GF-D8 (cell line): ENCODE measurements around the gene WWOX.
A peak's percentile ranks its signal among the peaks of the same experiment; 100 is the strongest.
"Not testable (repeated sequence)": the region's sequence is repeated elsewhere in the genome, so short reads cannot be mapped to it uniquely, and the experiment has no call there.

Source experiments
- DNase-seq: peaks from one replicate; lab custom pipeline; 2025; lab: John Stamatoyannopoulos, UW

Gene WWOX

GRCh38 chr16:78099271-78100111 is at the start of gene WWOX:
Gene WWOX (plus strand): TSS chr16:78099654.
- peak; percentile 96 for DNase-seq

GRCh38 chr16:78050734-78051400 is 48.6 kb upstream of the WWOX start:
- DNase-seq, result no peak

DNA sequence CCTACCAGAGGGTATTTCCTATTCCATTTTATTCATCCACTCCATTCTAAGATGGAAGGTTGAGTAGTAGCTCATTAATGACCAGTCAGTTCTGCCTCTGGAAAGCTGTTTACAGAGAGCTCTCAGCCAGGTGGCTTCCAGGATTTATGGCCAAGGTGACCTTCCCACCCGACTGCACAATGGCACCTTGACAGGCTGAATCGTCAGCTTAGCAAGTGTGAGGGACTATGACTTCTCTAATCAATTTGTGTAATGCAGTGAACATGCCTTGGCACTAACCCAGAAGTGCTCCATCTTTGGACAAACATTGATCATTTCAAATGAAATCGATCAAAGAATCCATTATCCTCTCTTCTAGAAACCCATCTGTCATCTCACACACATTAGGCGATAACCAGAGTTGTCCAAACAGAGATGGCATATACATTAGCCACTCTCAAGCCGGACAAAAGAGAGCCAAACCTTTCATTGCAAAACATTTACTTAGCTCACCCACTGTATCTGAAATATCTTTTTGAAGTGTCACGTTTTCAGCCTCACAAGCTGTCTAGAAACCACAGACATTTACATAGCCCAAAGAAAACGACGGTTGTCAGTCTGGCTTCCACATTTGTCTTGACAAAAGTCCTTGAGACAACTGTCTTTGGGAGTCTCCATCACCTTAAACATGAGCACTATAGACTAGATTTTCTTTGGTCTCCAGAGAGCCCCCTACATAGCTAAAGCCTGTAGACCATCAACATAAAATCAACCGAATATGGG is 41.5 kb upstream of the WWOX start:
- no peak for DNase-seq

DNA sequence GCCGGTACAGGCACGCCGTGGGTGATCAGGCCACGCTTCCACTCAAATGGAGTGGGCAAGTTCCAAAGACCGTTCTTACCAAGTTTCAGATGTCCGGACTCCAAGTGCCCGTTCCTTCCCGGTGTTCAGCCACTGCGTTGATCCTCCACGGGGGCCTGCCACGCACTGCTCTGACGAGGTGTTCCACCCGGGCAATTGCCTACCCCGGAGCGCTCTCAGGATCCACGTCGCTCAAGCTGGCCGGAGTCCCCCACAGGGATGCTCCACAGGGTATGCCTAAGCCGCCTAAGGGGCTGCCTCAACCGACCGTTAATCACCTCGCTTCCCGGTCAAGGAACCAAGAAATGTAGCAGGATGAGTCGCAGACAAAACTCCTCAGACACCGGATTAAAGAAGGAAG is 39.6 kb upstream of the WWOX start:
- not testable (repeated sequence) for DNase-seq

GRCh38 chr16:78060295-78060694 is 39.2 kb upstream of the WWOX start:
- DNase-seq, result no peak

DNA sequence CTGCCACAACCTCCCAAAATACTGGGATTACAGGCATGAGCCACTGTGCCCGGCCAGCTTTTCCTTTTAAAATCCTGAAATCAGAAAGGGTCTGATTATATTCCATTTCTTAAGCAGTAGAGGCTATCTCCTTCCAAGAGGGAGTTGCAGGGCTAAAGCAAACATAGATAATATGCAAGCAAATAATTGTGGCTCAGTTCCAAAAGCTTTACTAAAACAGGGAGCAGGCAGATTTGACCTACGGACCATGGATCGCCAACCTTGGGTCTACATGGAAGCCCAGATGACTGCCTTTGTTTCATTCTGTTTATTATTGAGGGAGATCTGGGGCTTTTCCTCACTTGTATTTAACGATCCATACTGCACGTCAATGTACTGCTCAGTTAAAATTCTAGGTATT is 38.6 kb upstream of the WWOX start:
- no peak for DNase-seq

GRCh38 chr16:78065319-78065718 is 34.1 kb upstream of the WWOX start:
- DNase-seq, result no peak

DNA sequence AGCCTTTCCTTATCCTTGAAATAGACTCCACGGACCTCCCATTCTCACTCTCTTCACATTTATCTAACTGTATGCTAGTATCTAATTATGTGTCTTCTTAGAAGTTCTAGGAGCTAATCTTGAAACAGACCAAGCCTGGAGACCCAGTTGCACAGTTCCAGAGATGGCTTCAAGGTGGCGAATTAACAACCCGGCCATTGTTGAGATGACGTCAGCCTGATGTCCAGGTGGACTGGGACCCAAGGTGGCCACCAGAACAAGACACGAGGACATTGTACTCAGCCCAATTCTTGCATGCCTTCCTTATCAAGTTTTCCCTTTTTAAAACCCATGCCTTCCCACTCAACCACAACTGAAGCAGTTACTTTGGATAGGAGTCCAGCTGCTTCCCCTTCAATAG is 29.5 kb upstream of the WWOX start:
- DNase-seq, result no peak

DNA sequence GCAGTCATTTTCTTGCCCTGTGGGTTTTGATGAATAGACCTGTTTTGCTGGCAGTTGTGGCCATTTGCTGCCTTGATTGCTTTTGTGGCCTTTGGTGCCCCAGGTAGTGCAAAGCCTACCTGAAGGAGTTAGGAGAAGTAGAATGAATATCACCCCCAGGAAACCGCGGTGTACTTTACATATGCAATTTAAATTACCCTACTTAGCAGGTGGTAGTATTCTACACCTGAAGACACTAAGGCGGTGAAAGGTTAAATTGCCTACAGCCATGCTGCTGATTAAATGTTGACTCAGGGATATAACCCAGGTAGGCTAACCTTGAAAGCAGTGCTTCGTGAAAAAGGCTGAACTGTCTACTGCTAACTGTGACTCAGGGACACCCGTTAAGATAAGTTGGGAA is 27.2 kb upstream of the WWOX start:
- DNase-seq, result no peak

DNA sequence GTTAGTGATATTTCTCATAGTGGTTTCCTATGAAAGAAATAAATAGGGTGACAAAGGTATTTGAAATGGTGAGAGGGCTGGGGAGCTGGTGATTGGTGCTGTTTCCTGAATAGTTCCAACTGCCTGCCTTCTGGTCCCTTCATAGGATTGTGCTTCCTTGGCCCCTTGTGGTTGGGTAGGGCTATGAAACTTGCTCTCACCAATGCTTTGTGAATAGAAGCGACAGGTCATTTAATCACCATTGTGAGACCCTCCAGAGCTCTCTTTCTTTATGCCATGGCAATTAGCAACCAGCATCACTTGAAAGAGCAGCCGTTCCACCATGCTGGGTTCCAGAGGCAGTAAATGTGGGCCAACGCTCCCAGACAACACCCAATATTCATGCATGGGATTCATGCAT is 23.7 kb upstream of the WWOX start:
- no peak for DNase-seq

DNA sequence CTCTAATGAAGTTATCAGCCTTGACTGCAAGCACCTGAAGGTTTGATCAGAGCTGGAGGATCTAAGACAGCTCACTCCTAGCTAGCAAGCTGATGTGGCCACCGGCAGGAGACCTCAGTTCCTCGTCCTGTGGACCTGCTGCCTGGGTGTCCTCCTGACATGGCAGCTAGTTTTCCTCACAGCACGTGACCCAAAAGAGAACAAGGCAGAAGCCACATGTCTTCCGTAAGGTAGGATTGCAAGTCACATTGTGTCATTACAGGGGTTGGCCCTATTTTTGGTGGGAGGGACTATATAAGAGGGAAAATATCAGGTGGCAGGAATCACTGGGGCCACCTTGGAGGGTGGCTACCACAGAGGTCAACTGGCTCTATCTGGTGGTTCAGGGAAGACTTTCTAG is 18.1 kb upstream of the WWOX start:
- no peak for DNase-seq

GRCh38 chr16:78091419-78091818 is 8.0 kb upstream of the WWOX start:
- no peak for DNase-seq

DNA sequence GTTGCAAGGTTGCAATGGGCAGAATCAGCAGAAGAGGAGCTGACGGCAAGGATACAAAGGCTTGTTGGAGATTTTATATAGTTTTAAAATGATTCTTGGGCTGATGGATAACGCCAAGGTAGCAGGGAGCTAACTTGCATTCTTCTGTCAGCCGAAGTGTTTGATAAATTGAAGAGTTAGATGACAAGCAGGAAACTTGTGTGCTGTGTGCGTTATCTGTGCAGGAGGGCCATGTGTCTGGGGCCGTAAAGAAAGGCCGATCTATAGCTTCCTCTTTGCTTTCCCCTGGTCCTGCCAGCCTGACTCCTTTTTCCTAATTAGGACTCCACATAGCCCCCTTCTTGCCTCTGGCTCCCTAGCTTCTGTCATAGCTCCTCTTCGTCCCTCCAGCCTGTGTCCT is 6.7 kb upstream of the WWOX start:
- DNase-seq, result no peak

- no peak for DNase-seq
Measured at GRCh38 chr16:78094166-78094565, 5.3 kb upstream of the WWOX start.

DNA sequence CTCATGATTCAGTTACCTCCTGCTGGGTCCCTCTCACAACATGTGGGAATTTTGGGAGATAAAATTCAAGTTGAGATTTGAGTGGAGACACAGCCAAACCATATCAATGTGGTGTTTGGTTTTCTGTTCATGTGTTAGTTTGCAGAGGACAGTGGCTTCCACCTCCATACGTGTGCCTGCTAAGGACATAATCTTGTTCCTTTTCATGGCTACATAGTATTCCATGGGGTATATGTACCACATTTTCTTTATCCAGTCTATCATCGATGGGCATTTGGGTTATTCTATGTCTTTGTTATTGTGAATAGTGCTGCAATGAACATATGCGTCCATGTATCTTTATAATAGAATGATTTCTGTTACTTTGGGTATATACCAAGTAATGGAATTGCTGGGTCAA is 4.5 kb upstream of the WWOX start:
- DNase-seq, result no peak

GRCh38 chr16:78096386-78096785 is 3.1 kb upstream of the WWOX start:
- DNase-seq, result no peak

DNA sequence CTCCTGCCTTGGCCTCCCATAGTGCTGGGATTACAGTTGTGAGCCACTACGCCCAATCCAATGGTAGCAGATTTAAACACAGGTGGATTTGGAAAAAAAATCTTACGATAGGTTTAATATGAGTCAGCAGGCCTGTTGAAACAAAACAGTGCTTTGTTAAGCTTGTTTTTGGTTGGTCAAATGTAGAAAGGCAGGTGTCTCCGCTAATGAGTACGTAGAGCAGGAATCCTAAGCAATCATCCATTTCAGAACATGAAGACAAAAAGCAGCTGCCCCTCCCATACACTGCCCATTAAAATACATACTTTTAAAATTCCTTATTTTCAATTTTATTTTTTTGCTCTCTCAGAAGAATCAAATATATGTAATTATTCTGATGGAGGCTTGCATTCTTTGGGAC is 1.9 kb upstream of the WWOX start:
- no peak for DNase-seq

DNA sequence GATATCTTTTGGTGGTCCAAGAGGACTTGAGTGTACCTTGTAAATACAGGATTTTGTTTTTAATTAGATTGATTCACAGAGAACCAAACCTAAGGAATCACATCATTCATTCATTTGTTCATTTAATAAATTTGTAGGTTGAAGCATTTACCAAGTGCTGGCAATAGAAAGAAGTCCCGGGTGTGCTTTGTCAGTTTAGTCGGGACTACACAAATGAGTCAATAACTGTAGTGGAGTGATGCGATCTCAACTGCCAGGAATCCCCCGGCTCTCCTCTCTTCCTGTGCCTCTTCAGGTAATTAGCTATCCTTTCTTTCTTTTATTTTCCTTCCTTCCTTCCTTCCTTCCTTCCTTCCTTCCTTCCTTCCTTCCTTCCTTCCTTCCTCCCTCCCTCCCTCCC is 1.4 kb upstream of the WWOX start:
- no peak for DNase-seq

GRCh38 chr16:78098595-78099270 is 721 bp upstream of the WWOX start:
- DNase-seq, result no peak

GRCh38 chr16:78100112-78100467 is 636 bp downstream of the WWOX start:
- no peak for DNase-seq

- no peak for DNase-seq
Measured at GRCh38 chr16:78102122-78102660, 2.7 kb downstream of the WWOX start.

DNA sequence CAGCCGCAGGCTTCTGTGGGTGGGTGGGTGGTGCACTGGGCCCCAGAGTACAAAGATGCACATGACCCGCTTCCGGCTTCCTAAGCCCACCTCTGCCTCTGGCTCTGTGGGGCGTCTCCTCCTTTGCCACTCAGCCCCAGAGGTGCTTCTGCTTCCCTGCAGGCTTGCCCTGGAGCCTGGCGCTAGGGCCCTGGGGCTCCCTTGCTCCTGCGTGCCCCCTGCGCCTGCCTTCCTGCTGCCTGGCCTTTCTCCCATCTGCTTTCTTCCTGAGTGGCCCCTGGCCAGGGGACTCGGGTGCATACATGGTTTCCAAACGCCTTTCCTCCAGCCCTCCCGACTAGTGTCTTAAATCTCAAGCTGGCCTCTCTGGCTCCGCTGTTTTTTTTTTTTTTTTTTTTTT is 3.4 kb downstream of the WWOX start:
- no peak for DNase-seq
